Liver (tissue), 9 donors: ENCODE measurements around the gene PTAR1. TPM values are rescaled to one million over a fixed set of nuclear protein-coding genes. Genes with fewer than 3 reads are reported as not detected.

Experiments
- DNase-seq: peaks from one replicate; pipeline ENCODE4 v3.0.0-alpha.2; 2017; ENCODE audit warnings: low spot score
- H3K27ac ChIP-seq, 2 donors: one replicate each; pipeline ENCODE4 v1.7.0; 2013; ENCODE audit warnings: inconsistent platforms in 2 of 2, low read length in 2 of 2, control low read depth in 1 of 2, low read depth in 1 of 2, mild to moderate bottlenecking in 1 of 2
- H3K27me3 ChIP-seq, 4 donors: one replicate each; pipeline versions ENCODE4 v1.6.1 to v1.7.0; 2013; ENCODE audit warnings: low read length in 3 of 4, inconsistent platforms in 1 of 4, mild to moderate bottlenecking in 1 of 4, moderate library complexity in 1 of 4; ENCODE audit not compliant: control insufficient read depth in 4 of 4, insufficient read depth in 4 of 4
- H3K36me3 ChIP-seq, 4 donors: one replicate each; pipeline versions ENCODE4 v1.6.1 to v1.7.0; 2013; ENCODE audit warnings: low read length in 3 of 4, mild to moderate bottlenecking in 3 of 4, low read depth in 1 of 4, moderate library complexity in 1 of 4; ENCODE audit not compliant: control insufficient read depth in 4 of 4, insufficient read depth in 3 of 4
- H3K4me1 ChIP-seq, 4 donors: one replicate each; pipeline versions ENCODE4 v1.6.1 to v1.7.0; 2013; ENCODE audit warnings: low read length in 3 of 4, mild to moderate bottlenecking in 3 of 4, moderate library complexity in 1 of 4; ENCODE audit not compliant: control insufficient read depth in 4 of 4, insufficient read depth in 4 of 4
- H3K4me3 ChIP-seq, 3 donors: one replicate each; pipeline versions ENCODE4 v1.6.1 to v1.7.0; 2013; ENCODE audit warnings: low read length in 3 of 3, control low read depth in 1 of 3, low read depth in 1 of 3, mild to moderate bottlenecking in 1 of 3
- H3K9ac ChIP-seq, 2 donors: one replicate each; pipeline ENCODE4 v1.7.0; 2013; ENCODE audit warnings: low read length in 2 of 2, mild to moderate bottlenecking in 2 of 2, moderate library complexity in 2 of 2, control low read depth in 1 of 2, low read depth in 1 of 2
- H3K9me3 ChIP-seq, 4 donors: one replicate each; pipeline versions ENCODE4 v1.6.1 to v1.7.0; 2013; ENCODE audit warnings: low read length in 3 of 4; ENCODE audit not compliant: control insufficient read depth in 4 of 4
- ATF3 ChIP-seq: IDR thresholded peaks from 2 replicates; pipeline ENCODE4 v1.6.1; 2016; ENCODE audit warnings: antibody characterized with exemption
- CTCF ChIP-seq: fragments of 150-350 bp; IDR thresholded peaks from 2 replicates; pipeline ENCODE4 v1.5.1; 2017; ENCODE audit warnings: improper control_type of control experiment, low read depth, low read length; ENCODE audit not compliant: missing input control
- EGR1 ChIP-seq, 2 donors: IDR thresholded peaks; 2 replicates each; pipeline ENCODE4 v1.6.1; 2016 to 2018; ENCODE audit warnings: antibody characterized with exemption in 2 of 2, low read depth in 2 of 2
- FOXA1 ChIP-seq: IDR thresholded peaks from 2 replicates; pipeline ENCODE4 v1.6.1; 2016; ENCODE audit warnings: antibody characterized with exemption
- FOXA2 ChIP-seq: IDR thresholded peaks from 2 replicates; pipeline ENCODE4 v1.6.1; 2016; ENCODE audit warnings: antibody characterized with exemption
- GABPA ChIP-seq, 2 donors: IDR thresholded peaks in 1 of 2; conservative IDR thresholded peaks in 1 of 2; 2 replicates each; pipeline ENCODE4 v1.6.1; 2016; ENCODE audit warnings: antibody characterized with exemption in 2 of 2, mild to moderate bottlenecking in 1 of 2, moderate library complexity in 1 of 2
- HNF4A ChIP-seq, 2 donors: conservative IDR thresholded peaks; 2 replicates each; pipeline ENCODE4 v1.6.1; 2016; ENCODE audit warnings: antibody characterized with exemption in 2 of 2, mild to moderate bottlenecking in 2 of 2
- HNF4G ChIP-seq: IDR thresholded peaks from 2 replicates; pipeline ENCODE4 v1.6.1; 2016; ENCODE audit warnings: antibody characterized with exemption
- JUND ChIP-seq, 2 donors: IDR thresholded peaks; 2 replicates each; pipeline ENCODE4 v1.6.1; 2016; ENCODE audit warnings: antibody characterized with exemption in 2 of 2
- MAX ChIP-seq: IDR thresholded peaks from 2 replicates; pipeline ENCODE4 v1.6.1; 2016; ENCODE audit warnings: antibody characterized with exemption
- NR2F2 ChIP-seq: IDR thresholded peaks from 2 replicates; pipeline ENCODE4 v1.6.1; 2016; ENCODE audit warnings: antibody characterized with exemption
- RAD21 ChIP-seq, 2 donors: IDR thresholded peaks; 2 replicates each; pipeline ENCODE4 v1.6.1; 2016; ENCODE audit warnings: antibody characterized with exemption in 2 of 2, mild to moderate bottlenecking in 2 of 2
- REST ChIP-seq: IDR thresholded peaks from 2 replicates; pipeline ENCODE4 v1.6.1; 2016; ENCODE audit warnings: antibody characterized with exemption, mild to moderate bottlenecking
- RXRA ChIP-seq, 2 donors: IDR thresholded peaks; 2 replicates each; pipeline ENCODE4 v1.6.1; 2017 to 2018; ENCODE audit warnings: antibody characterized with exemption in 2 of 2, mild to moderate bottlenecking in 1 of 2
- SP1 ChIP-seq: IDR thresholded peaks from 2 replicates; pipeline ENCODE4 v1.6.1; 2018; ENCODE audit warnings: antibody characterized with exemption, mild to moderate bottlenecking
- TAF1 ChIP-seq: conservative IDR thresholded peaks from 2 replicates; pipeline ENCODE4 v1.6.1; 2016; ENCODE audit warnings: antibody characterized with exemption, mild to moderate bottlenecking
- YY1 ChIP-seq: IDR thresholded peaks from 2 replicates; pipeline ENCODE4 v1.6.1; 2016; ENCODE audit warnings: antibody characterized with exemption, mild to moderate bottlenecking
- ZBTB33 ChIP-seq: IDR thresholded peaks from 2 replicates; pipeline ENCODE4 v1.6.1; 2016; ENCODE audit warnings: antibody characterized with exemption
- WGBS: extraction: QIAGEN DNeasy Blood & Tissue Kit; methylation state at CpG from one replicate; pipeline ENCODE4 v1.1.7; 2013; 5-methylcytosine and 5-hydroxymethylcytosine counted together
- polyA plus RNA-seq, 2 donors: library from polyadenylated mRNA; stranded (reverse) in 1 of 2; unstranded in 1 of 2; fragments of 200-250 nt in 1 of 2; fragments of >200 nt in 1 of 2; fragmentation: Nextera tagmentation in 1 of 2; extraction: Ambion mirVana in 1 of 2; gene quantifications; one replicate each; pipeline versions ENCODE4 v1.2.1 to v1.2.3, GENCODE V29; 2013 to 2015
- total RNA-seq, 2 donors: library from RNA; depleted of rRNA; stranded (reverse); fragments of >200 nt; gene quantifications; one replicate each; pipeline ENCODE4 v1.2.3, GENCODE V29; 2014
- donor health status: healthy.
- donor health status: healthy.
- donor health status: healthy.
- donor health status: healthy.
- donor health status: healthy.

Gene PTAR1
- total and polyA plus RNA-seq, 4 donors, result 5.4 to 67.9 (median 28.7) TPM

- Histone ChIP-seq H3K4me3 (no peak overlapping the region), H3K9ac (no peak overlapping the region), H3K4me1 (peaks cover 0 to 9% (median 0%) of the 10 kb centered on the region in 4 donors), H3K27me3 (no peaks in the 10 kb centered on the region), H3K9me3 (no peaks in the 10 kb centered on the region), H3K27ac (no peak overlapping the region), H3K36me3 (peaks cover 0 to 11% (median 7%) of the 10 kb centered on the region in 4 donors)
- DNase-seq, result no peak
- TF ChIP-seq TAF1, result no peak
- TF ChIP-seq REST, result no peak
- TF ChIP-seq ATF3, result no peak
- no peak for TF ChIP-seq CTCF
- no peak for TF ChIP-seq MAX
- WGBS, result 84% methylated on average over 6 of the region's 6 CpGs
Observed at GRCh38 chr9:69718218-69718617, 41.6 kb downstream of the PTAR1 start.

- no peak overlapping the region for H3K4me3 ChIP-seq
- H3K9me3 ChIP-seq, result no peaks in the 10 kb centered on the region
- WGBS, result 90% methylated on average over 1 of the region's 1 CpG
- H3K27ac ChIP-seq, result no peak overlapping the region
- H3K4me1 ChIP-seq, result peaks cover 0 to 9% (median 0%) of the 10 kb centered on the region in 4 donors
- peaks cover 0 to 9% (median 4%) of the 10 kb centered on the region in 4 donors for H3K36me3 ChIP-seq
- H3K27me3 ChIP-seq, result no peaks in the 10 kb centered on the region
- DNase-seq, result no peak
- H3K9ac ChIP-seq, result no peak overlapping the region
- no peak for TF ChIP-seq HNF4G
- TF ChIP-seq TAF1, result no peak
- no peak for TF ChIP-seq ZBTB33
- TF ChIP-seq NR2F2, result no peak
- no peak for TF ChIP-seq ATF3
- TF ChIP-seq FOXA1, result no peak
- TF ChIP-seq GABPA (IDR thresholded peaks at IDR 0.05 in 1 of 2, conservative IDR thresholded peaks at IDR 0.05 in 1 of 2), result no peak
- TF ChIP-seq MAX, result no peak
- TF ChIP-seq HNF4A (conservative IDR thresholded peaks at IDR 0.05), result no peak
- no peak for TF ChIP-seq RAD21 (IDR thresholded peaks at IDR 0.05)
- TF ChIP-seq SP1, result no peak
- no peak for TF ChIP-seq FOXA2
- TF ChIP-seq REST, result no peak
- TF ChIP-seq EGR1 (IDR thresholded peaks at IDR 0.05; ENCODE audit: low read depth in 2 of 2), result no peak
- no peak for TF ChIP-seq JUND (IDR thresholded peaks at IDR 0.05)
- TF ChIP-seq YY1, result no peak
- no peak for TF ChIP-seq RXRA (IDR thresholded peaks at IDR 0.05)
Observed at GRCh38 chr9:69715825-69716224, 44.0 kb downstream of the PTAR1 start.
